ENCODE data around the gene LBH. TPM values are rescaled to one million over a fixed set of nuclear protein-coding genes. Genes with fewer than 3 reads are reported as not detected.

The LBH gene
- total RNA-seq, 6 experiments from 2014 or later, result 24.4 to 99.2 (median 92.8) TPM

- no peak for DNase-seq
- no peak overlapping the region for H3K4me3 Mint-ChIP-seq
- TF ChIP-seq, protein P1, sequence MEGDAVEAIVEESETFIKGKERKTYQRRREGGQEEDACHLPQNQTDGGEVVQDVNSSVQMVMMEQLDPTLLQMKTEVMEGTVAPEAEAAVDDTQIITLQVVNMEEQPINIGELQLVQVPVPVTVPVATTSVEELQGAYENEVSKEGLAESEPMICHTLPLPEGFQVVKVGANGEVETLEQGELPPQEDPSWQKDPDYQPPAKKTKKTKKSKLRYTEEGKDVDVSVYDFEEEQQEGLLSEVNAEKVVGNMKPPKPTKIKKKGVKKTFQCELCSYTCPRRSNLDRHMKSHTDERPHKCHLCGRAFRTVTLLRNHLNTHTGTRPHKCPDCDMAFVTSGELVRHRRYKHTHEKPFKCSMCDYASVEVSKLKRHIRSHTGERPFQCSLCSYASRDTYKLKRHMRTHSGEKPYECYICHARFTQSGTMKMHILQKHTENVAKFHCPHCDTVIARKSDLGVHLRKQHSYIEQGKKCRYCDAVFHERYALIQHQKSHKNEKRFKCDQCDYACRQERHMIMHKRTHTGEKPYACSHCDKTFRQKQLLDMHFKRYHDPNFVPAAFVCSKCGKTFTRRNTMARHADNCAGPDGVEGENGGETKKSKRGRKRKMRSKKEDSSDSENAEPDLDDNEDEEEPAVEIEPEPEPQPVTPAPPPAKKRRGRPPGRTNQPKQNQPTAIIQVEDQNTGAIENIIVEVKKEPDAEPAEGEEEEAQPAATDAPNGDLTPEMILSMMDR (IDR thresholded peaks at IDR 0.05), result no peak
- peaks cover 10% of the 10 kb centered on the region for H3K9me3 Mint-ChIP-seq
- H3K4me1 Mint-ChIP-seq (ENCODE audit: low read depth), result no peaks in the 10 kb centered on the region
- H3K27ac Mint-ChIP-seq, result no peak overlapping the region
- H3K27me3 Mint-ChIP-seq (ENCODE audit: insufficient read depth), result peaks cover 2% of the 10 kb centered on the region
- H3K36me3 Mint-ChIP-seq (ENCODE audit: low read depth), result peaks cover 33% of the 10 kb centered on the region; the same call in 1 of the 2 replicates
Observed at GRCh38 chr2:30259827-30260679, 28.7 kb downstream of the LBH start.

DNA sequence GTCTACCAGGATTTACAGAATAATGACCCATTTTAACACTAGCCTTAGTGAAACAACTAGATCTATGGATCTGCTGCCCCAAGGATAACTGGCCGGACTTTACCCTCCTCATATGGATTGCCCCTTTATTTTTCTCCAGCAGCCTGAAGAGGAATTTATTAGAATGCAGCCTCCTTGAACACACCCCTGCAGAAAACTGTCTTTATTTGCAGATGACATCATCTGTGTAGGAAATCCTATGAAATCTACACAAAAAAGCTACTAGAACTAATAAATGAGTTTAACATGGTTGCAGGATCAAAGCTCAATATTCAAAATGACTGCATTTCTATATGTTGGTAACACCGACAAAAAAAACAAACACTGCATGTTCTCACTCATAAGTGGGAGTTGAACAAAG is 29.6 kb downstream of the LBH start:
- peaks cover 2% of the 10 kb centered on the region for H3K27me3 Mint-ChIP-seq (ENCODE audit: insufficient read depth)
- no peak overlapping the region for H3K4me3 Mint-ChIP-seq
- TF ChIP-seq, protein P1 (IDR thresholded peaks at IDR 0.05), result no peak
- H3K36me3 Mint-ChIP-seq (ENCODE audit: low read depth), result peaks cover 29% of the 10 kb centered on the region; the same call in 1 of the 2 replicates
- no peak for DNase-seq
- H3K4me1 Mint-ChIP-seq (ENCODE audit: low read depth), result peaks cover 7% of the 10 kb centered on the region
- H3K9me3 Mint-ChIP-seq, result peaks cover 10% of the 10 kb centered on the region
- H3K27ac Mint-ChIP-seq, result no peak overlapping the region

GRCh38 chr2:30261695-30262211 is 30.4 kb downstream of the LBH start:
- DNase-seq, result no peak
- TF ChIP-seq, protein P1 (IDR thresholded peaks at IDR 0.05), result no peak
- Mint-ChIP-seq H3K4me3 (no peak overlapping the region), H3K9me3 (peaks cover 10% of the 10 kb centered on the region), H3K27ac (no peak overlapping the region), H3K36me3 (ENCODE audit: low read depth) (peaks cover 29% of the 10 kb centered on the region; the same call in 1 of the 2 replicates), H3K4me1 (ENCODE audit: low read depth) (peaks cover 15% of the 10 kb centered on the region), H3K27me3 (ENCODE audit: insufficient read depth) (peaks cover 2% of the 10 kb centered on the region)

GRCh38 chr2:30262716-30263309 is 31.5 kb downstream of the LBH start:
- TF ChIP-seq, protein P1 (IDR thresholded peaks at IDR 0.05), result no peak
- H3K36me3 Mint-ChIP-seq (ENCODE audit: low read depth), result peaks cover 24% of the 10 kb centered on the region; the same call in 1 of the 2 replicates
- no peak overlapping the region for H3K27ac Mint-ChIP-seq
- no peaks in the 10 kb centered on the region; the same call in none of the 2 replicates for H3K27me3 Mint-ChIP-seq (ENCODE audit: insufficient read depth)
- DNase-seq, result no peak
- H3K9me3 Mint-ChIP-seq, result peaks cover 10% of the 10 kb centered on the region
- no peak overlapping the region for H3K4me3 Mint-ChIP-seq
- H3K4me1 Mint-ChIP-seq (ENCODE audit: low read depth), result peaks cover 18% of the 10 kb centered on the region

DNA sequence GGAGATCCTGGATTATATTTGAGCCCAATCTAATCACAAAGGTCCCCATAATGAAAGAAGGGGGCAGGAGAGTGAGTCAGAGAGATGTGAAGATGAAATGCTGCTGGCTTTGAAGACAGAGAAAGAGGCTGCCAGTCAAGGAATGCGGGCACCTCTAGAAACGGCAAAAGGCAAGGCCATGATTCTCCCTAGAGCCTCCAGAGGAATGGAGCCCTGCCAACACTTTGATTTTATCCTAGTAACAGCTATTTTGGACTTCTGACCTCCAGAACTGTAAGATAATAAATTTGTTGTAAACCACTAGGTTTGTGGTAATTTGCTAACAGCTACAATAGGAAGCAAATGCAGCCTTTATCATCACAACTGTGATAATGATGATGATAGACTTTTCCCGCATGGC is 32.9 kb downstream of the LBH start:
- no peak overlapping the region for H3K27ac Mint-ChIP-seq
- H3K36me3 Mint-ChIP-seq (ENCODE audit: low read depth), result peaks cover 19% of the 10 kb centered on the region; the same call in 1 of the 2 replicates
- H3K9me3 Mint-ChIP-seq, result peaks cover 10% of the 10 kb centered on the region
- DNase-seq, result no peak
- H3K4me1 Mint-ChIP-seq (ENCODE audit: low read depth), result peaks cover 18% of the 10 kb centered on the region
- H3K27me3 Mint-ChIP-seq (ENCODE audit: insufficient read depth), result no peaks in the 10 kb centered on the region; the same call in none of the 2 replicates
- TF ChIP-seq, protein P1 (IDR thresholded peaks at IDR 0.05), result no peak
- H3K4me3 Mint-ChIP-seq, result no peak overlapping the region
